ENCODE results near the gene RASA3. TPM values are rescaled to one million over a fixed set of nuclear protein-coding genes. Genes with fewer than 3 reads are reported as not detected.

RASA3 gene
- total and polyA plus RNA-seq, 2 donors (not counting 3 experiments of a cell fraction or from before 2014, with no cell fraction given) = 26.5 to 53.8 TPM

DNA sequence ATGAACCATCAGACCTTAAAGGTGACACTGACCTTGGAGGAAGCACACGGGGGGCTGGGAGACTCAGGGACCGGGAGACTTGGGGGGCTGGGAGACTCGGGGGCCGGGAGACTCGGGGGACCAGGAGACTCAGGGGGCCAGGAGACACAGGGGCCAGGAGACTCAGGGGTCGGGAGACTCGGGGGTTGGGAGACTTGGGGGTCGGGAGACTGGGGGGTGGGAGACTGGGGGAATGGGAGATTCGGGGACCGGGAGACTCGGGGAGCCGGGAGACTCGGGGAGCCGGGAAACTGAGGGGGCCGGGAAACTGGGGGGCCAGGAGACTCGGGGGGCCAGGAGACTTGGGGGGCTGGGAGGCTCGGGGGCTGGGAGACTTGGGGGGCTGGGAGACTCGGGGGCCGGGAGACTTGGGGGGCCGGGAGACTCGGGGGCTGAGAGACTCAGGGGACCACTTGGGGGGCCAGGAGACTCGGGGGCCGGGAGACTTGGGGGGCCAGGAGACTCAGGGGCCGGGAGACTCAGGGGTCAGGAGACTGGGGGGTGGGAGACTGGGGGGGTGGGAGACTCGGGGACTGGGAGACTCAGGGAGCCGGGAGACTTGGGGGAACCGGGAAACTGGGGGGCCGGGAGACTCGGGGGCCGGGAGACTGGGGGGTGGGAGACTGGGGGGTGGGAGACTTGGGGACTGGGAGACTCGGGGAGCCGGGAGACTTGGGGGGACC lies 62.9 kb downstream of the RASA3 start:
- peak overlapping the region; percentile 57 for H3K27ac ChIP-seq (ENCODE audit: insufficient read depth, low read depth, low read length)
- dilution Hi-C loops (cut with MboI; ENCODE audit: extremely low pct_ligation_motif_present, low sequenced_read_pairs) (no loop called here), intact Hi-C loops (cut with micrococcal nuclease) (no loop called here)
- H3K36me3 ChIP-seq (ENCODE audit: control insufficient read depth in 2 of 2, extremely low read depth in 1 of 2, insufficient read depth in 2 of 2, low read length in 2 of 2) = peaks cover 3 to 5% of the 10 kb centered on the region in 2 experiments
- POLR2A ChIA-PET = no interaction called here
- no peaks in the 10 kb centered on the region for H4K20me1 ChIP-seq (replicated peaks; ENCODE audit: control insufficient read depth, extremely low read depth, insufficient read depth, low read length)
- no peaks in the 10 kb centered on the region for H3K9me3 ChIP-seq (replicated peaks; ENCODE audit: control insufficient read depth, insufficient read depth, low read length)
- FAIRE-seq (no peak), DNase-seq (ENCODE audit: low read depth, low spot score) (no peak)
- peak overlapping the region; percentile 11 for H3K9ac ChIP-seq (replicated peaks; ENCODE audit: extremely low read depth, insufficient read depth, low read length)
- H3K4me2 ChIP-seq (ENCODE audit: insufficient read depth, low read length) = peak overlapping the region; percentile 27
- no TSS peak for BruUV-seq (replicated peaks)
- no peaks in the 10 kb centered on the region for H3K9me1 ChIP-seq (replicated peaks; ENCODE audit: control insufficient read depth, extremely low read depth, insufficient read depth, low read length)
- H2AFZ ChIP-seq (ENCODE audit: low read depth, low read length) = no peak overlapping the region
- no peaks in the 10 kb centered on the region for H3K27me3 ChIP-seq (ENCODE audit: control insufficient read depth in 2 of 2, insufficient read depth in 2 of 2, low read length in 2 of 2)
- TF ChIP-seq, protein P1, sequence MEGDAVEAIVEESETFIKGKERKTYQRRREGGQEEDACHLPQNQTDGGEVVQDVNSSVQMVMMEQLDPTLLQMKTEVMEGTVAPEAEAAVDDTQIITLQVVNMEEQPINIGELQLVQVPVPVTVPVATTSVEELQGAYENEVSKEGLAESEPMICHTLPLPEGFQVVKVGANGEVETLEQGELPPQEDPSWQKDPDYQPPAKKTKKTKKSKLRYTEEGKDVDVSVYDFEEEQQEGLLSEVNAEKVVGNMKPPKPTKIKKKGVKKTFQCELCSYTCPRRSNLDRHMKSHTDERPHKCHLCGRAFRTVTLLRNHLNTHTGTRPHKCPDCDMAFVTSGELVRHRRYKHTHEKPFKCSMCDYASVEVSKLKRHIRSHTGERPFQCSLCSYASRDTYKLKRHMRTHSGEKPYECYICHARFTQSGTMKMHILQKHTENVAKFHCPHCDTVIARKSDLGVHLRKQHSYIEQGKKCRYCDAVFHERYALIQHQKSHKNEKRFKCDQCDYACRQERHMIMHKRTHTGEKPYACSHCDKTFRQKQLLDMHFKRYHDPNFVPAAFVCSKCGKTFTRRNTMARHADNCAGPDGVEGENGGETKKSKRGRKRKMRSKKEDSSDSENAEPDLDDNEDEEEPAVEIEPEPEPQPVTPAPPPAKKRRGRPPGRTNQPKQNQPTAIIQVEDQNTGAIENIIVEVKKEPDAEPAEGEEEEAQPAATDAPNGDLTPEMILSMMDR (IDR thresholded peaks at IDR 0.05; ENCODE audit: extremely low read depth in 1 of 2, insufficient read depth in 1 of 2, low read depth in 1 of 2, low read length in 2 of 2) = no peak
- TF ChIP-seq MYC (IDR thresholded peaks at IDR 0.05; ENCODE audit: low read depth, low read length) (no peak), GATA2 (IDR thresholded peaks at IDR 0.05; ENCODE audit: insufficient read depth, insufficient read length, low read depth, low read length) (no peak), POLR2A (IDR thresholded peaks at IDR 0.05; ENCODE audit: low read depth, low read length) (no peak), EZH2 (IDR thresholded peaks at IDR 0.05; ENCODE audit: borderline replicate concordance, low read depth, low read length, severe bottlenecking) (no peak), JUN (IDR thresholded peaks at IDR 0.05; ENCODE audit: borderline replicate concordance, insufficient read depth, insufficient read length, low read depth) (no peak), POLR2AphosphoS5 (IDR thresholded peaks at IDR 0.05; ENCODE audit: insufficient read depth, low read depth, low read length) (no peak), FOS (IDR thresholded peaks at IDR 0.05; ENCODE audit: borderline replicate concordance, insufficient read depth, low read length) (no peak)
- TF ChIP-seq, protein P2, sequence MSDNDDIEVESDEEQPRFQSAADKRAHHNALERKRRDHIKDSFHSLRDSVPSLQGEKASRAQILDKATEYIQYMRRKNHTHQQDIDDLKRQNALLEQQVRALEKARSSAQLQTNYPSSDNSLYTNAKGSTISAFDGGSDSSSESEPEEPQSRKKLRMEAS (IDR thresholded peaks at IDR 0.05; ENCODE audit: insufficient read depth, insufficient read length) = no peak
- H3K4me1 ChIP-seq (ENCODE audit: control insufficient read depth, extremely low read depth, insufficient read depth, low read length) = peaks cover 49% of the 10 kb centered on the region
- H3K4me3 ChIP-seq (replicated peaks in 1 of 3; ENCODE audit: insufficient read depth in 1 of 3, low read depth in 1 of 3, low read length in 3 of 3) = no peak overlapping the region
- H3K79me2 ChIP-seq (ENCODE audit: control insufficient read depth, insufficient read depth, low read length) = peaks cover 64% of the 10 kb centered on the region
- CTCF ChIA-PET = interaction anchor here (0.9 to 1.1 kb wide), 5 partner anchors 12 to 49 kb away, joined by 3 to 7 read pairs (median 4); no protein-coding TSS in a partner anchor

Data from endothelial cell of umbilical vein (primary cell).